Activated T-cell treated with anti-CD3 and anti-CD28 coated beads for 48 hours (primary cell): Measurements from ENCODE around the gene TMA7.
A peak's percentile ranks its signal among the peaks of the same experiment; 100 is the strongest.
"Not testable (repeated sequence)": the region's sequence is repeated elsewhere in the genome, so short reads cannot be mapped to it uniquely, and the experiment has no call there.

ENCODE experiments used
- DNase-seq: peaks from one replicate; pipeline ENCODE4 v3.0.0-alpha.2; 2020; ENCODE audit warnings: low read depth

Gene TMA7

DNA sequence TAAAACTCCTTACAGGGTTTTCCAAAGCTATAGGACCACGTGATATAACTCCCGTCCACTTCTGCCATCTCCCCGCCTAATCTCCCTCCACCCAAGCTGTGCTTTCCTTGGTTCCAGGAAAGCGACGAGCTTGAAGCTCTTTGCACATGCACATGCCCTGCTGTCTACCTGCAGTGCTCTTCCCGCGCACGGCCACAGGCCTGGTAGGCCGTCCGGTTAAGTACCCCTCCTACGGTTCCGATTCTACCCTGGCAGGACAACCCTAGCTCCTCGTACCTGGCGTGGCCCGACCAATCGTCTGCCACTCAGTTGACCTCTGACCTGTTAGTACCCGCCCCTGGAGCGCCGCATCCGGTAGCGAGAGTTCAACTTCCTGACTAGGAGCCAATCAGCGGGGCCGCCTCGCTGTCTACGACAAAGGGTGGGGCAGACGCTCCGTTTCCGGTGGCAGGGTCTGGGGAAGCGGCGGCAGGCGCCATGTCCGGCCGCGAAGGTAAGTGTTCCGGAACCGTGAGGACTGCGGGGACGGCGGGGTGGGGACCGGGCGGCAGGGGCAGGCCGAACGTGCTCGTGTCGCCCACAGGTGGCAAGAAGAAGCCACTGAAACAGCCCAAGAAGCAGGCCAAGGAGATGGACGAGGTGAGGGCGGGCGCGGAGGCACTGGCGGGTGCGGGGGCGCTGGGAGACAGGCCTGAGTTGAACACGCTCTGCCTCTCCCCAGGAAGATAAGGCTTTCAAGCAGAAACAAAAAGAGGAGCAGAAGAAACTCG lies at the start of gene TMA7, which contains the start of gene CCDC51:
Gene TMA7 (plus strand): TSS at position 438 of the 770 bp plus-strand sequence. CDS start 40 bp downstream, at position 478.
Gene CCDC51 (minus strand): TSS at position 300 of the 770 bp plus-strand sequence. CDS start 4,991 bp downstream, outside the sequence.
- peak; percentile 97 for DNase-seq

DNA sequence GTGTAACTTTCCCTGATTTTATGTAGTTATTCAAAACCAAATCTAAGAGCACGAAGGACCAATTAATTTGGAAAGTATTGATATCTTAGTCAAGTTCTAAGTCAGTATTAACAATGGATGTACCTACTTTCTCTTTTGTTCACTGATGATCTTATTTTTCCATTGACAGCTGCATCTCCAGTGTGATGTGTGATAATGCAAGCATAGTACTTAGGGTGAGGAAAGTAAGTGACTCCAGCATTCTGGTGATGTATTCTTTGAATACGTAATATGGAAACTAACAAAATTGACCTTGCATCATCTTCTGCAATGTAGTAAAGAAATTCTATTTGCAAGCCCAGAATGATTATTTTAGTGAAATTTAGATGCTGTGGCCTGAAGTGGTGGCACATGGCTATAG lies 45.7 kb upstream of the TMA7 start:
- no peak for DNase-seq

DNA sequence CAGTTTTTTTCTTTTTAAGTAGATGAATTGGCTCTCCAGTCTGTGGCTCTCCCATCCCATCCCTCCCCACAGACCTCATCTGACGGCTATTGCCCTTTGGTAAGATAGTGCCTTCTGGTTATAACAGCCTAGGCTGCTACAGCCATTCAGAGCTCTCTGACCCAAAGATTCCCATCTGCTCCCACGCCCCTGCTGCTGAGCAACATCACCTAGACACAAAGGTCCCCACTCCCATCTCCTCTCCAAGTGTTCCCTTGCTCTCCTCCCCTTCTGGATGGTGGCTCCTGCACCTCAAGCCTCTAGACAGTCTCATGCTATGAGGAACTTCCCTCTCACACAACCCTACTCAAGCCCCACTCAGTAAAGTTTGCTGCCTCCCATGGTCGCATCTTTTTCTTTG lies 44.3 kb upstream of the TMA7 start:
- no peak for DNase-seq

- no peak for DNase-seq
These were observed 42.0 kb upstream of the TMA7 start for GRCh38 chr3:48397767-48398681.

GRCh38 chr3:48398701-48399386 lies 41.2 kb upstream of the TMA7 start:
- DNase-seq = no peak

DNA sequence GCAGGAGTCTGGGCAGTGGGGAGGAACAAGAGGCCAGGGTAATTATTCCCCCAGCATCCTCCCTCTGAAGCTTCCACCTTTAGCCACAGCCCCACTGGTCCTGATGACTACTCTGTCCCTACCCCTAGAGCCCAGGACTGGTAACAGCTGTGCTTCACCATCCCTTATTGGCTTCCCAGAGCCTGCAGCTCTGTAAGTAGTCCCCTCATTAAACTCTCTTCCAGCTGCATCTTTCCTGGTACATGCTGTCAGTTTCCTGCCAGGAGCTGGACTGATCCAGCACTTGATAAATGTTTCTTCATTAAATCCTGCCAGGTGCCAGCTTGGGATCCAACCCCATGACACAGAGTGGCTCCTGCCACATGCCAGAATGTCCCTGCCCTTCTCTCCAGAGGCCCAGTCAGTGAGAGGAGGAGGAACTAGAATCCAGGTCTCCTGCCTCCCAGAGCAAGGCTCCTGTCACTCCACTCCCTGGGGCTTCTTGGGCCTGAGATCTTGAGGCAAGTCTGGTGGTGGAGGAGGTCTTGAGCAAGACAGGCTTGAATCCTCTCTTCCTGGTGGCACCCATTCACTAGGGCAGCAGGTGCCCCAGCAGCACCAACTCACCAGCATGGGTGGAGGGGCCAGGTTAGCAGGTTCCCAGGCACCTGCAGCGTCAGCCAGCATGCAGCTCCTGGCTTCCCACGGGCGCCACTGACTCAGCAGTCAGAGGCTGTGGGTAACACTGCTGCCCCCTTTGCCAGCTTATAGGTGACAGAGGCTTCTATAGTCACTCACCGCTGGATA lies 40.5 kb upstream of the TMA7 start:
- DNase-seq = no peak

DNA sequence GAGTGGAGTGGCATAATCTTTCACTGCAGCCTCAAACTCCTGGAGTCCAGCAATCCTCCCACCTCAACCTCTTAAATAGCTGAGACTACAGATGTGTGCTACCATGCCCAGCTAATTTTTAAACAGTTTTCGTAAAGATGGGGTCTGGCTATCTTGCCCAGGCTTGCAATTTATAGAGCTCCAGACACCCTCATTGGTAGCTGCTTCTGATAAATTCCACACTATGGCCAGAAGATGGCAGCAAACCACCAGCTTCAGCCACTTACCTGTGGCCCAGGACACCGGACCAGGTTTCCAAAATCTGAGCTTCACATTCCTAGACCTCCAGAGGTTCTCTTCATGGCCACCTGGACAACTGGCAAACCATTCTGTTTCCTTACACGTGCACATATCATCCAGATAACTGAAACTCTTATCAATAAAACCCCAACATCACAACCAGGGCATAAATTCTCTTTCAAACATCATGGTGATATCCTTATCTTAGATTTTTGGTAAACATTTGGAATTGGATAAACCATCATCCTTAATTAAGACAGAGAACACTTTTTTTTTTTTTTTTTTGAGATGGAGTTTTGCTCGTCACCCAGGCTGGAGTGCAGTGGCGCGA lies 39.1 kb upstream of the TMA7 start:
- DNase-seq = peak; percentile 33

DNA sequence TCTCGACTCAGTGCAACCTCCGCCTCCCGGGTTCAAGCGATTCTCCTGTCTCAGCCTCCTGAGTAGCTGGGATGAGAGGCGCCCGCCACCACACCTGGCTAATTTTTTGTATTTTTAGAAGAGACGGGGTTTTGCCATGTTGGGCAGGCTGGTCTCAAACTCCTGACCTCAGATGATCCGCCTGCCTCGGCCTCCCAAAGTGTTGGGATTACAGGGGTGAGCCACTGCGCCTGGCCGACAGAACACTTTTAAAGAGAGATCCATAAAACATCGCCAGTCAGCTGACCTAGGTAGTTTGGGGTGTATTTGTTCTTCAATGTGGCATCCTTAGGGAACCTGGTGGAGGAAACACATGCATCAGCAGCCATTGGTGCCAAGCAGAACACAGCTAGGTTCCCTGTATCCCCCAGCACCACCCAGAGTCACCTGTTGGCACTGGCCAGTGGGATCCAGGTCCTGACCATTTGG lies 38.6 kb upstream of the TMA7 start:
- not testable (repeated sequence) for DNase-seq

DNA sequence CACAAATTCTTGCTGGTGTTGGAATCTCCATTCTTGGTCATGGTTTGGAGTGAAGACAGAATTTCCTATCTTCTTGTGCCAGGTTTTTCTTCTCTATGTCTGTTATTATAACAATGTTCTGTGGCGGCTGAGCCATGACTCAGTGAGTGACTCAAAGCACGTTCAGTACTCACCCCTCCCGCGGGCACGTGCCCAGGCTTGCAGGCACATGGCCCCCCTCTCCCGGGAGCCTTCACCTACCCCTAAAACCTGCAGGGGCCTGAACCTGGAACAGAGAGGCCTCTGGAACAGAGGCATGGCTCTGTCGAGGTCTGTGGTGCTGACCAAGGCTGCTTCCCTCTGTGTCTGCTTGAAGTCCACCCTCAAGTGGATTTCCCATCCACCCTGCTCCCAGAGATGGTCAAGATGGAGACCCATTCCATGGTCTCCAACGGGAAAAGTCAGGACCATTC lies 37.8 kb upstream of the TMA7 start:
- DNase-seq = no peak

- no peak for DNase-seq
These were observed 37.1 kb upstream of the TMA7 start for GRCh38 chr3:48402907-48403306.

GRCh38 chr3:48403533-48404439 lies 36.3 kb upstream of the TMA7 start:
- no peak for DNase-seq

DNA sequence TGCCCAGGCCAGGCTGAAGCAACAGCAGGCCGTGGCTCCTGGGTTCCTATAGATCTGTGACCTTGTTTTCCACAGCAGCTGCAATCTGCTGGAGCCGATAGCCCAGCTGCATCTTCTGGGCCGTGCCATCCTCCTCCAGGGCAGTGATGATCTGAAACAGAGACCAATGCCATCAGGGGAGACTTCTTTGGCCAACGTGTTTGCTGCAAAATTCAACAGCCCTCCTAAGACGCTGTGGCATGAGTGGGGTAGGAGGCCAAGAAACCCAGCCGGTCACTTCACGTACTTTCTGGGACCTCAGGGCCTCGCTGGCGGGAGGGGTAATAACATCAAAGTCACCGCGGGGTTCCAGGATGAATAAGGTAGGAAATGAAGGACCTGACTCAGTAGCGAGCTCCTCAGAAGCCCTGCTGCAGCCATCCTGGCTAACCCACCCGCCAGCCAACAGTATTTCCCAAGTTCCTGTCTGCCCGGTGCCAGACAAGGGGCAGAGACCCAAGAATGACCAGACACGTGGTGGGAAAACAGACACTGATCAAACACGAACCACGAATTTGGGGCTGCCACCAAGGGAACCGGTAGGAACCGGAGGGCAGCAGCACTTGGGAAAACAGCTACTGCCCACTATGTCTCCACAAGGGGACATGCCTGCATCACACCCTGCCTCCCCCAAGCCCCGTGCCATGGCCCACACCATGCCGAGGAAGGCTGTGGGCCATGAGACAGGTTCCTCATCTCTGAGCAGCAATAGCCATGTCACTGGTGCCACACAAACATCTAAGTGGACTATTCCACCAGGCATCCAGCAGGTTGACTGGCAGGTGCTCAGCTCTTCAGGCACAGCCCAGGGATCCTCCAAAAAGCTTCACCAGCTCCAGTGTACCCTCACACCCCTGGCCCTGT lies 35.4 kb upstream of the TMA7 start:
- DNase-seq = no peak

DNA sequence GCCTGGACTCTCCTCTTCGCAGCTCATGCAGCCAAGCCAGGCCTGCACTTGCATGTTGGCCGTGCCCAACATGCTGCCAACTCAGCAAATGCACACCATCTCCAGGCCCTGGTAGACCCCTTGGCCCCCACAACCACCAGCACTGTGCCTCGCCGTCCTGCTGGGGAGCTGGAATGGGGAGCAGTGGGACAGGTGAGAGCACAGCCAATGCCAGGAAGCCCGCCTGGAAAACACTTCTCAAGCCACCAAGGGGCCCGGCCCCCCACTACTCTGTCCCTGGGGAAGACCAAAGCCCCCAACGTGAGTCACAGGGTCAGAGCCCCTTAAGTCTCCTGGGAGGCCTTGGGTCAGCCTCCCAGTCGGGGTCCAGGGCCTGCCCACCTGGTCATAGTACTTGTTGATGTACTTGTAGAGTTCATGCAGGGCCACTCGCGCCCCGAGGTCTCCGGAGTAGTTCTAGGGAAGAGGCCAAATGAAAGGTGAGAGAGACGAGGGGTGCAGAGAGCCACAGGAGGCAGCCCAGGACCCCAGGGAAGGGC lies 34.6 kb upstream of the TMA7 start:
- DNase-seq = no peak

DNA sequence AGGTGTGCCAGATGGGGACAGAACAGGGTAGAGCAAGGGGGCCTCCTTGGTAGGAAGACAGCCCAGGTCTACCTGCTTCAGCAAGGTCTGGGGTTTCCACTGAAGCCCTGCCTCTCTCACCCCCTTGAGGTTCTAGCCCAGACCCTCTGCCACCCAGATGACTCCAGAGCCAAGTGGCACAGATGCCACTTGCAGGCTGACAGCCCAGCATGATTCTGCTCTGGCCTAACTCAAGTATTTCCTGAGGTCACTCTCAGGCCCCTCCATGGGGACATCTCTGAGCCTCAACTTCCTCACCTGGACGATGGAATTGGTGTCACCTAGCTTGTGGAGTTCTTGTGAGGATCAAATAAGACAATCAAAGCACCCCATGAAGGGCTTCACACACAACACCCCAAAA lies 34.1 kb upstream of the TMA7 start:
- DNase-seq = no peak

GRCh38 chr3:48406443-48407431 lies 33.3 kb upstream of the TMA7 start:
- no peak for DNase-seq

DNA sequence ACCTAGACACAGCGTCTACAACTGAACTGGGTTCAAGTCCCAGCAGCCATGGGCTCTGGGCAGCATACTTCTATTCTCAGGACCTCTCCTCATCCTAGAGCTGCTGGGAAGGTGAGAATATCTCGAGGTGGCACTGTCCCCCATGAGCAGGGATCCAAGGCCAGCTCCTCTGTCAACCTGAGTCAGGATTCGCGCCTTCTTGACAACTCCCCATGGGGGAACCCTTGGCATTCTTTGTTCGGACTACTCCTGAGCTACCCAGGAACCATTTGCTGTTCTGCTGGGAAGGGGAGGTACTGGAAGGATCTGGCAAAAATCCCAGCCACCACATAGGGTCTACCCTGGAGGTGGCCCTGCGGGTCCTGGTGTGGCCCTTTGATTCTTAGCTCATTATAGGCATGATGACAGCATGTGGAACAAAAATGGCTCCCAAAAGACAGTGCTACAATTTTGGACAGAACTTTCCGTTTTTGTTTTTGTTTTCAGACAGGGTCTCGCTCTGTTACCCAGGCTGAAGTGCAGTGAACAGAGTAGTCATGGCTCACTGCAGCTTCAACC lies 32.4 kb upstream of the TMA7 start:
- no peak for DNase-seq

DNA sequence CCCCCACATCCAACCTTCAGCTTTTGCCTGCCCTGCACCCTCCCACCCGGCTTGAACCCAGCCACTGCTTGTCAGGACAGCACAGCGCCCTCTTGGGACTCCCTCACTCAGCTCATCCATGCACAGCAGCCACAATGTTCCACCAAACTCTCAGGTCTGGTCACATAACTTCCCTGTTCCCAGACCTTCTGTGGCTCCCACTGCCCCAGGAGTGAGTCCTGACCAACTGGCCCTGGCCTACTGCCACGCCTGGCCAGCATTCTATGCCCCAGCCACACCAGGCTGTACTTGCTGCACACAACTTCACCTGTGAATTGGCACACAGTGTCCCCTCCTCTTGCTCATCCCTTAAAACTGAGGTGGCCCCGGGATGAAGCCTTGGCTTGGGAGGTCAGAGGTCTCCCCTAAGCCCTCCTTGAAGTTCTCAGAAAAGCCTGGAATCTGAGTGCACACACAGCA lies 31.2 kb upstream of the TMA7 start:
- DNase-seq = no peak
